ENCODE results near the gene CUBN.

GRCh38 chr10:16992611-16993119, 136.9 kb downstream of the CUBN start:
- TF ChIP-seq, protein P1, sequence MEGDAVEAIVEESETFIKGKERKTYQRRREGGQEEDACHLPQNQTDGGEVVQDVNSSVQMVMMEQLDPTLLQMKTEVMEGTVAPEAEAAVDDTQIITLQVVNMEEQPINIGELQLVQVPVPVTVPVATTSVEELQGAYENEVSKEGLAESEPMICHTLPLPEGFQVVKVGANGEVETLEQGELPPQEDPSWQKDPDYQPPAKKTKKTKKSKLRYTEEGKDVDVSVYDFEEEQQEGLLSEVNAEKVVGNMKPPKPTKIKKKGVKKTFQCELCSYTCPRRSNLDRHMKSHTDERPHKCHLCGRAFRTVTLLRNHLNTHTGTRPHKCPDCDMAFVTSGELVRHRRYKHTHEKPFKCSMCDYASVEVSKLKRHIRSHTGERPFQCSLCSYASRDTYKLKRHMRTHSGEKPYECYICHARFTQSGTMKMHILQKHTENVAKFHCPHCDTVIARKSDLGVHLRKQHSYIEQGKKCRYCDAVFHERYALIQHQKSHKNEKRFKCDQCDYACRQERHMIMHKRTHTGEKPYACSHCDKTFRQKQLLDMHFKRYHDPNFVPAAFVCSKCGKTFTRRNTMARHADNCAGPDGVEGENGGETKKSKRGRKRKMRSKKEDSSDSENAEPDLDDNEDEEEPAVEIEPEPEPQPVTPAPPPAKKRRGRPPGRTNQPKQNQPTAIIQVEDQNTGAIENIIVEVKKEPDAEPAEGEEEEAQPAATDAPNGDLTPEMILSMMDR (IDR thresholded peaks at IDR 0.05) = no peak
- TF ChIP-seq POLR2A (IDR thresholded peaks at IDR 0.05) = no peak

Data from tibial nerve (tissue), 3 donors.